ENCODE results near the gene PSMA8.

GRCh38 chr18:26135548-26135947 lies 1.9 kb downstream of the PSMA8 start:
- TF ChIP-seq, protein P1, sequence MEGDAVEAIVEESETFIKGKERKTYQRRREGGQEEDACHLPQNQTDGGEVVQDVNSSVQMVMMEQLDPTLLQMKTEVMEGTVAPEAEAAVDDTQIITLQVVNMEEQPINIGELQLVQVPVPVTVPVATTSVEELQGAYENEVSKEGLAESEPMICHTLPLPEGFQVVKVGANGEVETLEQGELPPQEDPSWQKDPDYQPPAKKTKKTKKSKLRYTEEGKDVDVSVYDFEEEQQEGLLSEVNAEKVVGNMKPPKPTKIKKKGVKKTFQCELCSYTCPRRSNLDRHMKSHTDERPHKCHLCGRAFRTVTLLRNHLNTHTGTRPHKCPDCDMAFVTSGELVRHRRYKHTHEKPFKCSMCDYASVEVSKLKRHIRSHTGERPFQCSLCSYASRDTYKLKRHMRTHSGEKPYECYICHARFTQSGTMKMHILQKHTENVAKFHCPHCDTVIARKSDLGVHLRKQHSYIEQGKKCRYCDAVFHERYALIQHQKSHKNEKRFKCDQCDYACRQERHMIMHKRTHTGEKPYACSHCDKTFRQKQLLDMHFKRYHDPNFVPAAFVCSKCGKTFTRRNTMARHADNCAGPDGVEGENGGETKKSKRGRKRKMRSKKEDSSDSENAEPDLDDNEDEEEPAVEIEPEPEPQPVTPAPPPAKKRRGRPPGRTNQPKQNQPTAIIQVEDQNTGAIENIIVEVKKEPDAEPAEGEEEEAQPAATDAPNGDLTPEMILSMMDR (IDR thresholded peaks at IDR 0.05): no peak
- no peak for TF ChIP-seq POLR2A (IDR thresholded peaks at IDR 0.05)

Data from right lobe of liver (tissue), 4 donors.